Esophagus squamous epithelium (tissue), 4 donors: Measurements from ENCODE around the gene BFSP2.

Source experiments
- POLR2A ChIP-seq, 4 donors: fragments of 450-650 bp; IDR thresholded peaks; one replicate each; pipeline ENCODE4 v1.6.1; 2017; ENCODE audit warnings: antibody characterized with exemption in 4 of 4, mild to moderate bottlenecking in 4 of 4, moderate library complexity in 3 of 4
- TF ChIP-seq, protein P1 (sequence below), 6 experiments: fragments of 450-650 bp in 4 of 6; fragments of 200-600 bp in 2 of 6; sonication (generic) in 2 of 6; IDR thresholded peaks; one replicate each; pipeline ENCODE4 v1.5.1; 2016 to 2019; ENCODE audit warnings: antibody characterized with exemption in 6 of 6, mild to moderate bottlenecking in 4 of 6, moderate library complexity in 4 of 6

DNA sequence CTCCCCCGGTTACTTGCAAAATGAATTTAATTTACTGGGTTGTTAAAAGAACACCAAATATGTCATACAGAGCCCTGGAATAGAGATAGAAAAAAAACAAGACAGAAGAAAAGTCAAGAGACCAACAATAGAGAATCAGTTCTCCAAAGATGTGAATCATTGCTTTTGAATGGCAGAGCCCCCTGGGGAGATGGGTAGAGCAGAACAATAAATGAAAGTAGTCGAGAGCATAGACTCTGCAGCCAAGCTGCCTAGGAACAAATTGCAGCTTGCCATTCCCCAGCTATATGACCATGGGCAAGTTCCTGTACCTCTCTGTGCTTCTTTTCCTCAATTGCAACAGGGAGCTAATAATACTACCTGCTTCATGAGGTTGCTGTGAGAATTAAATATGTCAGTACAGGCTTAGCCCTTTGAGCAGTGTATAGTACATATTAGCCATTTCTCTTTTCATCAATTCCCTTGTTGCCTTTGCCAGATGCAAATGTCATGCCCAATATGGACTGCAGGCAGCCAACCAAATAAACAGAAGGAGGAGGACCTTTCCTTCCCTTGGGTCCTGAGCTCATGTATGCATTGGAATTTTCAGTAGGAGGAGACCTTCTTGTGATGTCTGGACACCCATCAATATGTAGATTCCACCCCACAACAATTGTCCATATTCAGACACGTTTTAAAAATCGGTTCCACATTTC is 25.0 kb upstream of the BFSP2 start:
- TF ChIP-seq, protein P1, sequence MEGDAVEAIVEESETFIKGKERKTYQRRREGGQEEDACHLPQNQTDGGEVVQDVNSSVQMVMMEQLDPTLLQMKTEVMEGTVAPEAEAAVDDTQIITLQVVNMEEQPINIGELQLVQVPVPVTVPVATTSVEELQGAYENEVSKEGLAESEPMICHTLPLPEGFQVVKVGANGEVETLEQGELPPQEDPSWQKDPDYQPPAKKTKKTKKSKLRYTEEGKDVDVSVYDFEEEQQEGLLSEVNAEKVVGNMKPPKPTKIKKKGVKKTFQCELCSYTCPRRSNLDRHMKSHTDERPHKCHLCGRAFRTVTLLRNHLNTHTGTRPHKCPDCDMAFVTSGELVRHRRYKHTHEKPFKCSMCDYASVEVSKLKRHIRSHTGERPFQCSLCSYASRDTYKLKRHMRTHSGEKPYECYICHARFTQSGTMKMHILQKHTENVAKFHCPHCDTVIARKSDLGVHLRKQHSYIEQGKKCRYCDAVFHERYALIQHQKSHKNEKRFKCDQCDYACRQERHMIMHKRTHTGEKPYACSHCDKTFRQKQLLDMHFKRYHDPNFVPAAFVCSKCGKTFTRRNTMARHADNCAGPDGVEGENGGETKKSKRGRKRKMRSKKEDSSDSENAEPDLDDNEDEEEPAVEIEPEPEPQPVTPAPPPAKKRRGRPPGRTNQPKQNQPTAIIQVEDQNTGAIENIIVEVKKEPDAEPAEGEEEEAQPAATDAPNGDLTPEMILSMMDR (IDR thresholded peaks at IDR 0.05) = no peak
- no peak for TF ChIP-seq POLR2A (IDR thresholded peaks at IDR 0.05)
